Glutamatergic neuron (in vitro differentiated cells): ENCODE data around the gene XYLT1. TPM values are rescaled to one million over a fixed set of nuclear protein-coding genes. Genes with fewer than 3 reads are reported as not detected.
"Not testable (repeated sequence)": the region's sequence is repeated elsewhere in the genome, so short reads cannot be mapped to it uniquely, and the experiment has no call there.

Experiments
- DNase-seq: peaks from one replicate; pipeline ENCODE4 v3.0.0; 2022
- H3K27ac Mint-ChIP-seq: one replicate; pipeline ENCODE4 v1.8.0; 2020; ENCODE audit warnings: mild to moderate bottlenecking, mixed read lengths, inconsistent platforms; ENCODE audit not compliant: unreplicated experiment
- H3K27me3 Mint-ChIP-seq: one replicate; pipeline ENCODE4 v1.8.0; 2020; ENCODE audit warnings: mild to moderate bottlenecking, moderate library complexity, mixed read lengths, inconsistent platforms; ENCODE audit not compliant: unreplicated experiment
- H3K36me3 Mint-ChIP-seq: one replicate; pipeline ENCODE4 v1.8.0; 2020; ENCODE audit warnings: mild to moderate bottlenecking, mixed read lengths, inconsistent platforms; ENCODE audit not compliant: unreplicated experiment
- H3K4me1 Mint-ChIP-seq: one replicate; pipeline ENCODE4 v1.8.0; 2020; ENCODE audit warnings: mild to moderate bottlenecking, low read depth, mixed read lengths, inconsistent platforms; ENCODE audit not compliant: unreplicated experiment
- H3K4me3 Mint-ChIP-seq: one replicate; pipeline ENCODE4 v1.8.0; 2020; ENCODE audit warnings: mild to moderate bottlenecking, mixed read lengths, inconsistent platforms; ENCODE audit not compliant: unreplicated experiment
- H3K9me3 Mint-ChIP-seq: one replicate; pipeline ENCODE4 v1.8.0; 2020; ENCODE audit warnings: mild to moderate bottlenecking, moderate library complexity, mixed read lengths, inconsistent platforms; ENCODE audit not compliant: unreplicated experiment
- total RNA-seq: library from RNA; stranded (reverse); fragmentation: NEBNext Ultra II Directional; extraction: Animal tissue kit (Norgen Biotek cat#: 25700); gene quantifications from one replicate; pipeline ENCODE4 v1.2.1, GENCODE V29; 2021; ENCODE audit not compliant: unreplicated experiment
- TF ChIP-seq, protein P1 (sequence below): fragments of 200-600 bp; sonication (generic); IDR thresholded peaks from one replicate; pipeline ENCODE4 v1.5.0; 2021; ENCODE audit not compliant: partially characterized antibody, unreplicated experiment

Gene XYLT1
- total RNA-seq, 1 donor from 2014 or later = 18.4 TPM

DNA sequence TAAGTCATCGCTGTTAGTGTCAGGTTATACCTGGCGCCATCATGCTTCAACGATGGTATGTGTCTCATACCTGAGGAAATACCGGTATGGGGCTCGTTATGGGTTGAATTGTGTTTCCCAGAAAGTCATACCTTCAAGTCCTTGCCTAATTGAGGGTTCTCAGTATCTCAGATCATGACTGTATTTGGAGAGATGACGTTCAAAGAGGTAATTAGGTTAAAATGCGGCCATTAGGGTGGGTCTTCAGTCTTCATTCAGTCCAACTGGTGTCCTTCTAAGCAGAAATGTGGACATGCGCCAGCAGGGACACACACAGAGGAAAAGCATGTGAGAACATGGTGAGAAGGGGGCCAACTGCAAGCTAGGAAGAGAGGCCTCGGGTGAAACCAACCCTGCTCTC is 37.5 kb upstream of the XYLT1 start:
- no peak for DNase-seq
- TF ChIP-seq, protein P1, sequence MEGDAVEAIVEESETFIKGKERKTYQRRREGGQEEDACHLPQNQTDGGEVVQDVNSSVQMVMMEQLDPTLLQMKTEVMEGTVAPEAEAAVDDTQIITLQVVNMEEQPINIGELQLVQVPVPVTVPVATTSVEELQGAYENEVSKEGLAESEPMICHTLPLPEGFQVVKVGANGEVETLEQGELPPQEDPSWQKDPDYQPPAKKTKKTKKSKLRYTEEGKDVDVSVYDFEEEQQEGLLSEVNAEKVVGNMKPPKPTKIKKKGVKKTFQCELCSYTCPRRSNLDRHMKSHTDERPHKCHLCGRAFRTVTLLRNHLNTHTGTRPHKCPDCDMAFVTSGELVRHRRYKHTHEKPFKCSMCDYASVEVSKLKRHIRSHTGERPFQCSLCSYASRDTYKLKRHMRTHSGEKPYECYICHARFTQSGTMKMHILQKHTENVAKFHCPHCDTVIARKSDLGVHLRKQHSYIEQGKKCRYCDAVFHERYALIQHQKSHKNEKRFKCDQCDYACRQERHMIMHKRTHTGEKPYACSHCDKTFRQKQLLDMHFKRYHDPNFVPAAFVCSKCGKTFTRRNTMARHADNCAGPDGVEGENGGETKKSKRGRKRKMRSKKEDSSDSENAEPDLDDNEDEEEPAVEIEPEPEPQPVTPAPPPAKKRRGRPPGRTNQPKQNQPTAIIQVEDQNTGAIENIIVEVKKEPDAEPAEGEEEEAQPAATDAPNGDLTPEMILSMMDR = no peak
- H3K4me1 Mint-ChIP-seq = no peaks in the 10 kb centered on the region
- H3K9me3 Mint-ChIP-seq = peaks cover 9% of the 10 kb centered on the region
- no peak overlapping the region for H3K27ac Mint-ChIP-seq
- no peaks in the 10 kb centered on the region for H3K27me3 Mint-ChIP-seq
- peaks cover 8% of the 10 kb centered on the region for H3K36me3 Mint-ChIP-seq
- H3K4me3 Mint-ChIP-seq = no peak overlapping the region

DNA sequence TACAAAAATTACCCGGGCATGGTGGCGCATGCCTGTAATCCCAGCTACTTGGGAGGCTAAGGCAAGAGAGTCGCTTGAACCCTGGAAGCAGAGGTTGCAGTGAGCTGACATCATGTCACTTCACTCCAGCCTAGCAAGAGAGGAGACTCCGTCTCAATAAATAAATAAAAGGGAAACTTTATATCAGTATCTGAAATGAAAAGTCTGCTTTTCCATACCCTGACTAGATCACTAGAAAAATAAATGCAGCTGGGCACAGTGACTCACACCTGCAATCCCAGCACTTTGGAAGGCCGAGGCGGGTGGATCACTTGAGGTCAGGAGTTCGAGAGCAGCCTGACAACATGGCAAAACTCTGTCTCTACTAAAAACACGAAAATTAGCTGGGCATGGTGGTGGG is 36.8 kb upstream of the XYLT1 start:
- H3K27ac Mint-ChIP-seq, H3K36me3 Mint-ChIP-seq, DNase-seq, H3K27me3 Mint-ChIP-seq, H3K4me1 Mint-ChIP-seq, H3K4me3 Mint-ChIP-seq, H3K9me3 Mint-ChIP-seq: not testable (repeated sequence)

DNA sequence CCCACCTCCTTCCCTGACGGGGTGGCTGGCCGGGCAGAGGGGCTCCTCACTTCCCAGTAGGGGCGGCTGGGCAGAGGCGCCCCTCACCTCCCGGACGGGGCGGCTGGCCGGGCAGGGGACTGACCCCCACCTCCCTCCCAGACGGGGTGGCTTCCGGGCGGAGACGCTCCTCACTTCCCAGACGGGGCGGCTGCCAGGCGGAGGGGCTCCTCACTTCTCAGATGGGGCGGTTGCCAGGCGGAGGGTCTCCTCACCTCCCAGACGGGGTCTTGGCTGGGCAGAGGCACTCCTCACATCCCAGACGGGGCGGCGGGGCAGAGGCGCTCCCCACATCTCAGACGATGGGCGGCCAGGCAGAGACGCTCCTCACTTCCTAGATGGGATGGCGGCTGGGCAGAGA is 35.1 kb upstream of the XYLT1 start:
- H3K36me3 Mint-ChIP-seq, H3K4me3 Mint-ChIP-seq, DNase-seq, H3K9me3 Mint-ChIP-seq, H3K27ac Mint-ChIP-seq, H3K27me3 Mint-ChIP-seq, H3K4me1 Mint-ChIP-seq: not testable (repeated sequence)

DNA sequence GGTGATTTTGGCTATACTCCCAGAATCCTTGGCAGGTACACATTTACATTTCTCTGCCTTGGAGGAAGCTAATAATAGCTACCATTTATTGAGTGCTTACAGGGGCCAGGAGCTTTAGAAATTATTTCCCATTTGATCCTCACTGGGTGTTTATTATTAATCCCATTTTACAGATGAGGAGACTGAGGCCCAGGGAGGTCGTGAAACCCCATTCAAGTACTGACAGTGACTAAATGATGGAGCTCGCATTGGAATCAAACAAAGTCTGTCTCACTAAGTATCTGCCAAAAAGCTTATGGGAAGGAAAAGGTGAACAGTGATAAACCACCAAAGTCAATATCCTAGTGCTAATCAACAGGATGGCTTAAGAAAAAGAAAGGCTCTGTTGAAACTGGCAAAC is 33.3 kb upstream of the XYLT1 start:
- Mint-ChIP-seq H3K4me3 (no peak overlapping the region), H3K27me3 (no peaks in the 10 kb centered on the region), H3K4me1 (no peaks in the 10 kb centered on the region), H3K27ac (no peak overlapping the region), H3K36me3 (peaks cover 6% of the 10 kb centered on the region), H3K9me3 (peaks cover 9% of the 10 kb centered on the region)
- TF ChIP-seq, protein P1 = no peak
- DNase-seq = no peak

DNA sequence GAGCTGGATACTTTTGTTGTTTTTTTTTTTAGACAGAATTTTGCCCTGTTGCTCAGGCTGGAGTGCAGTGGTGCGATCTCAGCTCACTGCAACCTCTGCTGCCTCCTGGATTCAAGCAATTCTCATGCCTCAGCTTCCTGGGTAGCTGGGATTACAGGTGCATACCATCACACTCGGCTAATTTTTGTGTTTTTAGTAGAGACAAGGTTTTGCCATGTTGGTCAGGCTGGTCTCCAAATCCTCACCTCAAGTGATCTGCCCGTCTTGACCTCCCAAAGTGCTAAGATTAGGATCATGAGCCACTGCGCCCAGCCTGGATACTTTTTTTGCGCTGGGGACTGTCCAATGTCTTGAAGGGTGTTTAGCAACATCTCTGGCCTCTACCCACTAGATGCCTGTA is 32.6 kb upstream of the XYLT1 start:
- Mint-ChIP-seq H3K27me3 (no peaks in the 10 kb centered on the region), H3K9me3 (peaks cover 7% of the 10 kb centered on the region), H3K36me3 (peaks cover 4% of the 10 kb centered on the region), H3K4me3 (no peak overlapping the region), H3K4me1 (no peaks in the 10 kb centered on the region), H3K27ac (no peak overlapping the region)
- TF ChIP-seq, protein P1 = no peak
- DNase-seq = no peak

DNA sequence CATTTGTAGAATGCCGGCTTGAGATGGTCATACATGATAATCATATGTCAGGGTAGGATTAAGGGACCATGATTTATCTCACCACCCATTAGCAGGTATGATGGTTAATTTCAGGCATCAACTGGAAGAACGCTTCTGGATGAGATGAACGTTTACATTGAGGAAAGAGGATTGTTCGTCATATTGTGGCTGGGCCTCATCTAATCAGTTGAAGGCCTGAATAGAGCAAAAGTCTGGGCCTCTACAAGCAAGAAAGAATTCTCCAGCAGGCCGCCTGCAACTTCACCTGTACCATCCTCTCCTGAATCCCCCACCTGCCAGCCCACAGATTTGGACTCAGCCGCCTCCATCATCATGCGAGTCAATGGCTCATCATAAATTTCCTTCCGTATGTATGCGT is 30.6 kb upstream of the XYLT1 start:
- Mint-ChIP-seq H3K9me3 (peaks cover 5% of the 10 kb centered on the region), H3K4me3 (no peak overlapping the region), H3K27ac (no peak overlapping the region), H3K36me3 (no peaks in the 10 kb centered on the region), H3K4me1 (no peaks in the 10 kb centered on the region), H3K27me3 (no peaks in the 10 kb centered on the region)
- no peak for DNase-seq
- TF ChIP-seq, protein P1 = no peak
